ENCODE results near the gene ZNF212.
A peak's percentile ranks its signal among the peaks of the same experiment; 100 is the strongest.

ZNF212 gene

GRCh38 chr7:149239345-149240143, at the start of gene ZNF212:
Gene ZNF212 (plus strand): TSS chr7:149239651. CDS start chr7:149239779, 128 bp downstream.
- Mint-ChIP-seq H3K4me3 (peak within 1 kb of the TSS; percentile 88), H3K36me3 (peaks cover 31% of the 10 kb centered on the region), H3K27ac (peak within 1 kb of the TSS; percentile 94), H3K4me1 (peaks cover 36% of the 10 kb centered on the region), H3K9me3 (peaks cover 6% of the 10 kb centered on the region)
- ATAC-seq, result peak; percentile 99
- peak; percentile 79 to 92 for DNase-seq (ENCODE audit: low spot score in 2 of 2)

- Mint-ChIP-seq H3K27ac (peak overlapping the region; percentile 90), H3K4me1 (peaks cover 33% of the 10 kb centered on the region), H3K36me3 (peaks cover 18% of the 10 kb centered on the region), H3K9me3 (no peaks in the 10 kb centered on the region), H3K4me3 (peak overlapping the region; percentile 75)
- no peak for DNase-seq (ENCODE audit: low spot score in 2 of 2)
- ATAC-seq, result no peak
These were observed 47.6 kb upstream of the ZNF212 start for GRCh38 chr7:149191851-149192250.

- Mint-ChIP-seq H3K4me3 (peak overlapping the region; percentile 88), H3K4me1 (peaks cover 59% of the 10 kb centered on the region), H3K36me3 (peaks cover 43% of the 10 kb centered on the region), H3K9me3 (no peaks in the 10 kb centered on the region), H3K27ac (peak overlapping the region; percentile 94)
- ATAC-seq (no peak), DNase-seq (ENCODE audit: low spot score in 2 of 2) (no peak)
These were observed 44.7 kb upstream of the ZNF212 start for GRCh38 chr7:149194799-149195179.

- Mint-ChIP-seq H3K4me3 (peak within 1 kb of the TSS; percentile 88), H3K27ac (peak within 1 kb of the TSS; percentile 94), H3K9me3 (no peaks in the 10 kb centered on the region), H3K4me1 (peaks cover 61% of the 10 kb centered on the region), H3K36me3 (peaks cover 50% of the 10 kb centered on the region)
- peak; percentile 94 for ATAC-seq
- peak; percentile 70 to 90 for DNase-seq (ENCODE audit: low spot score in 2 of 2)
These were observed 44.0 kb upstream of the ZNF212 start, which contains the start of gene ZNF282 for GRCh38 chr7:149195180-149196150. Gene ZNF282 (plus strand): TSS chr7:149195546. CDS start chr7:149195590, 44 bp downstream.

- peak overlapping the region; percentile 88 for H3K4me3 Mint-ChIP-seq
- peaks cover 57% of the 10 kb centered on the region for H3K36me3 Mint-ChIP-seq
- H3K4me1 Mint-ChIP-seq, result peaks cover 61% of the 10 kb centered on the region
- H3K27ac Mint-ChIP-seq, result peak overlapping the region; percentile 94
- DNase-seq (ENCODE audit: low spot score in 2 of 2) (peak in 1 of 2 donors; percentile 61), ATAC-seq (no peak)
- H3K9me3 Mint-ChIP-seq, result no peaks in the 10 kb centered on the region
These were observed 43.2 kb upstream of the ZNF212 start for GRCh38 chr7:149196151-149196704.

GRCh38 chr7:149196705-149197171, 42.7 kb upstream of the ZNF212 start:
- Mint-ChIP-seq H3K27ac (peak overlapping the region; percentile 94), H3K4me3 (peak overlapping the region; percentile 88), H3K4me1 (peaks cover 63% of the 10 kb centered on the region), H3K9me3 (no peaks in the 10 kb centered on the region), H3K36me3 (peaks cover 62% of the 10 kb centered on the region)
- ATAC-seq (peak; percentile 31), DNase-seq (ENCODE audit: low spot score in 2 of 2) (peak in 1 of 2 donors; percentile 13)

GRCh38 chr7:149197675-149198074, 41.8 kb upstream of the ZNF212 start:
- Mint-ChIP-seq H3K4me3 (peak overlapping the region; percentile 88), H3K27ac (peak overlapping the region; percentile 94), H3K9me3 (no peaks in the 10 kb centered on the region), H3K36me3 (peaks cover 72% of the 10 kb centered on the region), H3K4me1 (peaks cover 66% of the 10 kb centered on the region)
- ATAC-seq (no peak), DNase-seq (ENCODE audit: low spot score in 2 of 2) (no peak)

GRCh38 chr7:149198161-149198816, 41.2 kb upstream of the ZNF212 start:
- DNase-seq (ENCODE audit: low spot score in 2 of 2), result no peak
- peaks cover 78% of the 10 kb centered on the region for H3K36me3 Mint-ChIP-seq
- no peak for ATAC-seq
- peaks cover 72% of the 10 kb centered on the region for H3K4me1 Mint-ChIP-seq
- H3K4me3 Mint-ChIP-seq, result peak overlapping the region; percentile 88
- H3K9me3 Mint-ChIP-seq, result no peaks in the 10 kb centered on the region
- H3K27ac Mint-ChIP-seq, result peak overlapping the region; percentile 94

- no peak for ATAC-seq
- Mint-ChIP-seq H3K4me1 (peaks cover 82% of the 10 kb centered on the region), H3K27ac (peak overlapping the region; percentile 97), H3K36me3 (peaks cover 89% of the 10 kb centered on the region), H3K4me3 (peak overlapping the region; percentile 88), H3K9me3 (no peaks in the 10 kb centered on the region)
- no peak for DNase-seq (ENCODE audit: low spot score in 2 of 2)
These were observed 40.0 kb upstream of the ZNF212 start for GRCh38 chr7:149199234-149199995.

- DNase-seq (ENCODE audit: low spot score in 2 of 2), result peak; percentile 25 to 79
- Mint-ChIP-seq H3K4me3 (peak overlapping the region; percentile 59), H3K9me3 (no peaks in the 10 kb centered on the region), H3K36me3 (peaks cover 99% of the 10 kb centered on the region), H3K4me1 (peaks cover 80% of the 10 kb centered on the region), H3K27ac (peak overlapping the region; percentile 97)
- ATAC-seq, result peak; percentile 96
These were observed 36.6 kb upstream of the ZNF212 start for GRCh38 chr7:149202831-149203231.

GRCh38 chr7:149205690-149206381, 33.6 kb upstream of the ZNF212 start:
- Mint-ChIP-seq H3K4me1 (peaks cover 75% of the 10 kb centered on the region), H3K27ac (no peak overlapping the region), H3K9me3 (no peaks in the 10 kb centered on the region), H3K36me3 (peaks cover 100% of the 10 kb centered on the region), H3K4me3 (no peak overlapping the region)
- ATAC-seq (no peak), DNase-seq (ENCODE audit: low spot score in 2 of 2) (no peak)

GRCh38 chr7:149207324-149208035, 32.0 kb upstream of the ZNF212 start:
- Mint-ChIP-seq H3K4me3 (peak overlapping the region; percentile 22), H3K4me1 (peaks cover 64% of the 10 kb centered on the region), H3K9me3 (no peaks in the 10 kb centered on the region), H3K27ac (peak overlapping the region; percentile 98), H3K36me3 (peaks cover 100% of the 10 kb centered on the region)
- DNase-seq (ENCODE audit: low spot score in 2 of 2) (no peak), ATAC-seq (no peak)

Measured in stimulated activated effector memory CD8-positive, alpha-beta T cell treated with anti-CD3 and anti-CD28 coated beads, Interleukin-12 subunit alpha, Interleukin-12 subunit beta, amount 100 ng/mL, for 72 hours (primary cell).